ENCODE measurements around the gene XAB2. TPM values are rescaled to one million over a fixed set of nuclear protein-coding genes. Genes with fewer than 3 reads are reported as not detected.
"Not testable (repeated sequence)": the region's sequence is repeated elsewhere in the genome, so short reads cannot be mapped to it uniquely, and the experiment has no call there.

Gene XAB2
- total RNA-seq, 2 donors from 2014 or later = 34.5 to 36.3 TPM

GRCh38 chr19:7582446-7582845 is 46.9 kb downstream of the XAB2 start:
- TF ChIP-seq CTCF (IDR thresholded peaks at IDR 0.05) (no peak), POLR2A (IDR thresholded peaks at IDR 0.05) (no peak)
- ATAC-seq (no peak), DNase-seq (no peak)
- no peak overlapping the region for H3K4me3 ChIP-seq
- H3K4me1 ChIP-seq = no peaks in the 10 kb centered on the region
- H3K9me3 ChIP-seq = no peaks in the 10 kb centered on the region
- intact Hi-C loops (cut with DNase I) = no loop called here
- no peak overlapping the region for H3K27ac ChIP-seq
- H3K36me3 ChIP-seq (replicated peaks in 1 of 2; ENCODE audit: insufficient read depth in 1 of 2, low read depth in 2 of 2) = no peaks in the 10 kb centered on the region
- WGBS, 2 donors = 54 to 56% methylated on average over 9 to 10 of the region's 11 CpGs
- H3K27me3 ChIP-seq = no peaks in the 10 kb centered on the region

- intact Hi-C loops (cut with DNase I) = no loop called here
- DNase-seq (no peak), ATAC-seq (no peak)
- WGBS, 2 donors = 40 to 51% methylated on average over 6 of the region's 6 CpGs
- no peak for TF ChIP-seq POLR2A (IDR thresholded peaks at IDR 0.05)
- TF ChIP-seq CTCF (IDR thresholded peaks at IDR 0.05) = no peak
- Histone ChIP-seq H3K4me3 (no peak overlapping the region), H3K4me1 (no peaks in the 10 kb centered on the region), H3K27ac (no peak overlapping the region), H3K36me3 (replicated peaks in 1 of 2; ENCODE audit: insufficient read depth in 1 of 2, low read depth in 2 of 2) (no peaks in the 10 kb centered on the region), H3K9me3 (no peaks in the 10 kb centered on the region), H3K27me3 (no peaks in the 10 kb centered on the region)
Measured at GRCh38 chr19:7579182-7579581, 50.2 kb downstream of the XAB2 start.

- Histone ChIP-seq H3K4me3 (no peak overlapping the region), H3K27ac (no peak overlapping the region), H3K4me1 (no peaks in the 10 kb centered on the region), H3K36me3 (replicated peaks in 1 of 2; ENCODE audit: insufficient read depth in 1 of 2, low read depth in 2 of 2) (no peaks in the 10 kb centered on the region), H3K9me3 (no peaks in the 10 kb centered on the region), H3K27me3 (no peaks in the 10 kb centered on the region)
- ATAC-seq = no peak
- intact Hi-C loops (cut with DNase I) = no loop called here
- WGBS, 2 donors = 49 to 53% methylated on average over 6 of the region's 6 CpGs
- DNase-seq = no peak
- TF ChIP-seq POLR2A (IDR thresholded peaks at IDR 0.05) (no peak), CTCF (IDR thresholded peaks at IDR 0.05) (no peak)
Measured at GRCh38 chr19:7578127-7578526, 51.2 kb downstream of the XAB2 start.

GRCh38 chr19:7577422-7577821 is 51.9 kb downstream of the XAB2 start:
- ATAC-seq; H3K4me3 ChIP-seq; intact Hi-C loops (cut with DNase I); DNase-seq; H3K9me3 ChIP-seq; H3K4me1 ChIP-seq; H3K27me3 ChIP-seq; H3K27ac ChIP-seq; H3K36me3 ChIP-seq (replicated peaks in 1 of 2; ENCODE audit: insufficient read depth in 1 of 2, low read depth in 2 of 2): not testable (repeated sequence)
- WGBS, 2 donors = 75 to 92% methylated on average over 1 of the region's 1 CpG

GRCh38 chr19:7575434-7576040 is 53.8 kb downstream of the XAB2 start:
- peak in 1 of 4 donors; percentile 13 for DNase-seq
- TF ChIP-seq CTCF (IDR thresholded peaks at IDR 0.05) = no peak
- no peak for TF ChIP-seq POLR2A (IDR thresholded peaks at IDR 0.05)
- WGBS, 2 donors = 56 to 58% methylated on average over 9 of the region's 9 CpGs
- Histone ChIP-seq H3K27ac (no peak overlapping the region), H3K27me3 (no peaks in the 10 kb centered on the region), H3K4me1 (no peaks in the 10 kb centered on the region), H3K9me3 (no peaks in the 10 kb centered on the region), H3K4me3 (no peak overlapping the region), H3K36me3 (replicated peaks in 1 of 2; ENCODE audit: insufficient read depth in 1 of 2, low read depth in 2 of 2) (no peaks in the 10 kb centered on the region)
- ATAC-seq = no peak
- intact Hi-C loops (cut with DNase I) = no loop called here
